CD4-positive, alpha-beta T cell treated with Interleukin-6 at 100 ng/mL for 8 hours (primary cell): ENCODE data around the gene KCNIP1.

ENCODE experiments used
- DNase-seq: peaks from one replicate; pipeline ENCODE4 v3.0.0-alpha.2; 2020; ENCODE audit warnings: mixed read lengths, low spot score

KCNIP1 gene

DNA sequence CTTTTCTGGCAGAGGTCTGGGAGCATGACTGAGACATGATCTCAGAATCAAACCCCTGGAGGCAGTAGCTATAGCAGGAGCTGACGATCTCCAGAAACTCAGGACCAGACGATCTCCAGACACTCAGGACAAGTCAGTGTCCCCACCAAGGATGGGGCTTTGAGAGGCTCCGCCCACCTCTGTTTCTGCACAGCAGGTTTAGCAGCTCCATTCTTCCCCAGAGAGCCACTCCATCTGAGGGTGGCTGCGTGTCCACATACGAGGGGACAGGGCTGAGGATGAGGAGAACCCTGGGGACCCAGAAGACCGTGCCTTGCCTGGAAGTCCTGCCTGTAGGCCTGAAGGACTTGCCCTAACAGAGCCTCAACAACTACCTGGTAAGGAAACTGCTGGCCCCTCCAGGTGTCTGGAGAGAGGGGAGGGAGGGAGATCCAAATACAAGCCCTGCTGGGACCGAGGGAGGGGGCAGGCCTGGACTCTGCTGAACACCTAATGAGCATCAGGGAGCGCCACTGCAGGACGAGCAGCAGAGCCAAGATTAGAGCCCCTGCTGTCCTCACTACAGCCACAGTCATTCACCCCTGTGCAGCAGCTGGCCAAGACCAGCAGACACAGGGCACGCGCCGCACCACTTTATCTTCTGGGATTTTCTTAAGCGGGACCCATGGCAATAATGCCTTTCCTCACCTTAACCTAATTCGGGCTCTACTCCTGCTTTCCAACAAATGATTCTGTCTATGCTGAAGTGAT lies 279.9 kb downstream of the KCNIP1 start, which contains the start of gene GABRP:
Gene GABRP (plus strand): TSS at position 228 of the 750 bp plus-strand sequence. CDS start 4,891 bp downstream, outside the sequence.
- no peak for DNase-seq

DNA sequence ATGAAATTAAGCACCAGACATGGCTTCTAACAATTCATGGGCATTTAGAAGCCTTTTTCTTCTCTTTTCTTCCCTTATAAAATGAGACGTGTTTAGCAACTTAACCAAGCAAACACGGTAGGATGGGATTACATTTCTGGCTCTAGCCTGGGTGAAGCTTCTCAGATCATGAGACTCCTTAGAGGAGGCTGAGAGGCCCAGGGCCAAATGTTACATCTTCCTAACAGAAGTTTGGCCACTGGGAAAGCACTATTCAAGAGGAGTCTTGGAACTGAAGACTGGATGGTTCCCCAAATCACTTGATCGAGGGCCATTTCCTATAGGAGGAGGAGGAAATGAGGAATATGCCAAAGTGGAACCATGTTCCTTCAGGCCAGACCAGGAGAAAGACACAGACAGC lies 281.6 kb downstream of the KCNIP1 start:
- no peak for DNase-seq
